GM12878 (cell line): ENCODE data around the gene TMPRSS3. TPM values are rescaled to one million over a fixed set of nuclear protein-coding genes. Genes with fewer than 3 reads are reported as not detected.

Experiments
- CHD1 ChIP-seq: IDR thresholded peaks from 2 replicates; pipeline ENCODE4 v1.6.1; 2012; ENCODE audit warnings: low read depth, low read length, improper control_type of control experiment
- DPF2 ChIP-seq: fragments of 450-650 bp; IDR thresholded peaks from 2 replicates; pipeline ENCODE4 v1.6.1; 2017; ENCODE audit warnings: mild to moderate bottlenecking
- HDAC2 ChIP-seq: fragments of 200-600 bp; sonication (generic); IDR thresholded peaks from 2 replicates; pipeline ENCODE4 v1.6.1; 2017
- JUNB ChIP-seq: IDR thresholded peaks from 2 replicates; pipeline ENCODE4 v1.6.1; 2016; ENCODE audit warnings: antibody characterized with exemption, mild to moderate bottlenecking
- NBN ChIP-seq: fragments of 450-650 bp; IDR thresholded peaks from 2 replicates; pipeline ENCODE4 v1.6.1; 2016
- NFIC ChIP-seq: IDR thresholded peaks from 2 replicates; pipeline ENCODE4 v1.6.1; 2012; ENCODE audit warnings: low read depth, mild to moderate bottlenecking, inconsistent platforms, low read length, moderate library complexity
- SIN3A ChIP-seq: IDR thresholded peaks from 2 replicates; pipeline ENCODE4 v1.6.1; 2012; ENCODE audit warnings: low read depth, low read length, improper control_type of control experiment
- TARDBP ChIP-seq: IDR thresholded peaks from 2 replicates; pipeline ENCODE4 v1.6.1; 2016; ENCODE audit warnings: borderline replicate concordance
- polyA plus RNA-seq, 11 experiments: library from polyadenylated mRNA; depleted of rRNA in 4 of 11; unstranded in 6 of 11; stranded (reverse) in 5 of 11; fragments of >200 nt; fragmentation: Nextera tagmentation in 4 of 11; fragmentation: Illumina TruSeq in 1 of 11; extraction: Ambion mirVana in 4 of 11; extraction: Trizol in 1 of 11; gene quantifications; 1 replicate in 1 of 11; 2 replicates in 10 of 11; pipeline versions ENCODE4 v1.2.1 to v1.2.3, GENCODE V29; 2011 to 2016; ENCODE audit warnings: inconsistent platforms in 2 of 11, missing spikeins in 2 of 11, low read depth in 1 of 11
- total RNA-seq, 4 experiments: library from RNA; depleted of rRNA in 3 of 4; stranded (reverse); fragments of >200 nt in 3 of 4; fragmentation: Illumina TruSeq in 1 of 4; extraction: Trizol in 1 of 4; gene quantifications; 2 replicates each; pipeline versions ENCODE4 v1.2.1 to v1.2.3, GENCODE V29; 2013 to 2021
- TF ChIP-seq, protein P1 (sequence below): fragments of 450-650 bp; IDR thresholded peaks from 2 replicates; pipeline ENCODE4 v1.6.1; 2018; ENCODE audit warnings: mild to moderate bottlenecking, low read depth, moderate library complexity; ENCODE audit not compliant: partially characterized antibody
- TF ChIP-seq, protein P2 (sequence below), 3 experiments: IDR thresholded peaks in 2 of 3; conservative IDR thresholded peaks in 1 of 3; 2 replicates each; pipeline ENCODE4 v1.5.1; 2011; ENCODE audit warnings: low read depth in 3 of 3, low read length in 3 of 3, mild to moderate bottlenecking in 3 of 3, control low read depth in 2 of 3, moderate library complexity in 2 of 3, inconsistent platforms in 1 of 3, mixed read lengths in 1 of 3; ENCODE audit not compliant: control insufficient read depth in 2 of 3, insufficient read depth in 1 of 3; ENCODE audit errors: extremely low read depth in 1 of 3
- TF ChIP-seq, protein P3 (sequence below): IDR thresholded peaks from 2 replicates; pipeline ENCODE4 v1.6.1; 2011; ENCODE audit warnings: low read depth, low read length, improper control_type of control experiment, borderline replicate concordance

TMPRSS3 gene
- total and polyA plus RNA-seq, 10 of the 15 experiments (the other 5 are each of a cell fraction or from before 2014, with no cell fraction given), result 0.51 to 1.5 (median 0.82) TPM; not detected in 1

DNA sequence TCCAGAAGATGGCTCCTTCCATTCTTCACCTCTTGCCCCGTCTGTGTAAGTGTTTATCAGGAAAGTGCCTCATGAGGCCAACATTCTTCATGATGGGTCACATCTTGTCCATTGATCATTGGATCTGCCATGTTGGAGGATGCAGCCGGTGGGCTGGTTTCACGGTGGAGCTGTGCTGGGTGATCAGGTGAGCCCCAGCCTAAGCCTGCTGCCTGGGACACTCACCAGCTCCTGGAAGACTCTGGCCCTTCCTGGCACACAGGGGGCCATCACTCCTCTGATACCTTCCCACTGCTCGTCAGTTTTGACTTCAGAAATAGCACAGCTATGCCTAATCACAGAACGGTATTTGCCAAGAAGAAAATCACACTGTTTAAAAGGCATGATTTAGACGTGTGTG is 46.1 kb upstream of the TMPRSS3 start (continued):
- TF ChIP-seq SIN3A (no peak), TARDBP (no peak), NFIC (no peak), HDAC2 (no peak), DPF2 (no peak), JUNB (no peak), NBN (no peak), CHD1 (no peak)
- TF ChIP-seq, protein P1, sequence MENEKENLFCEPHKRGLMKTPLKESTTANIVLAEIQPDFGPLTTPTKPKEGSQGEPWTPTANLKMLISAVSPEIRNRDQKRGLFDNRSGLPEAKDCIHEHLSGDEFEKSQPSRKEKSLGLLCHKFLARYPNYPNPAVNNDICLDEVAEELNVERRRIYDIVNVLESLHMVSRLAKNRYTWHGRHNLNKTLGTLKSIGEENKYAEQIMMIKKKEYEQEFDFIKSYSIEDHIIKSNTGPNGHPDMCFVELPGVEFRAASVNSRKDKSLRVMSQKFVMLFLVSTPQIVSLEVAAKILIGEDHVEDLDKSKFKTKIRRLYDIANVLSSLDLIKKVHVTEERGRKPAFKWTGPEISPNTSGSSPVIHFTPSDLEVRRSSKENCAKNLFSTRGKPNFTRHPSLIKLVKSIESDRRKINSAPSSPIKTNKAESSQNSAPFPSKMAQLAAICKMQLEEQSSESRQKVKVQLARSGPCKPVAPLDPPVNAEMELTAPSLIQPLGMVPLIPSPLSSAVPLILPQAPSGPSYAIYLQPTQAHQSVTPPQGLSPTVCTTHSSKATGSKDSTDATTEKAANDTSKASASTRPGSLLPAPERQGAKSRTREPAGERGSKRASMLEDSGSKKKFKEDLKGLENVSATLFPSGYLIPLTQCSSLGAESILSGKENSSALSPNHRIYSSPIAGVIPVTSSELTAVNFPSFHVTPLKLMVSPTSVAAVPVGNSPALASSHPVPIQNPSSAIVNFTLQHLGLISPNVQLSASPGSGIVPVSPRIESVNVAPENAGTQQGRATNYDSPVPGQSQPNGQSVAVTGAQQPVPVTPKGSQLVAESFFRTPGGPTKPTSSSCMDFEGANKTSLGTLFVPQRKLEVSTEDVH, result no peak
- TF ChIP-seq, protein P2, sequence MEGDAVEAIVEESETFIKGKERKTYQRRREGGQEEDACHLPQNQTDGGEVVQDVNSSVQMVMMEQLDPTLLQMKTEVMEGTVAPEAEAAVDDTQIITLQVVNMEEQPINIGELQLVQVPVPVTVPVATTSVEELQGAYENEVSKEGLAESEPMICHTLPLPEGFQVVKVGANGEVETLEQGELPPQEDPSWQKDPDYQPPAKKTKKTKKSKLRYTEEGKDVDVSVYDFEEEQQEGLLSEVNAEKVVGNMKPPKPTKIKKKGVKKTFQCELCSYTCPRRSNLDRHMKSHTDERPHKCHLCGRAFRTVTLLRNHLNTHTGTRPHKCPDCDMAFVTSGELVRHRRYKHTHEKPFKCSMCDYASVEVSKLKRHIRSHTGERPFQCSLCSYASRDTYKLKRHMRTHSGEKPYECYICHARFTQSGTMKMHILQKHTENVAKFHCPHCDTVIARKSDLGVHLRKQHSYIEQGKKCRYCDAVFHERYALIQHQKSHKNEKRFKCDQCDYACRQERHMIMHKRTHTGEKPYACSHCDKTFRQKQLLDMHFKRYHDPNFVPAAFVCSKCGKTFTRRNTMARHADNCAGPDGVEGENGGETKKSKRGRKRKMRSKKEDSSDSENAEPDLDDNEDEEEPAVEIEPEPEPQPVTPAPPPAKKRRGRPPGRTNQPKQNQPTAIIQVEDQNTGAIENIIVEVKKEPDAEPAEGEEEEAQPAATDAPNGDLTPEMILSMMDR (IDR thresholded peaks at IDR 0.05 in 2 of 3, conservative IDR thresholded peaks at IDR 0.05 in 1 of 3; ENCODE audit: control insufficient read depth in 2 of 3, extremely low read depth in 1 of 3, insufficient read depth in 1 of 3, low read depth in 3 of 3, low read length in 3 of 3), result no peak
- TF ChIP-seq, protein P3, sequence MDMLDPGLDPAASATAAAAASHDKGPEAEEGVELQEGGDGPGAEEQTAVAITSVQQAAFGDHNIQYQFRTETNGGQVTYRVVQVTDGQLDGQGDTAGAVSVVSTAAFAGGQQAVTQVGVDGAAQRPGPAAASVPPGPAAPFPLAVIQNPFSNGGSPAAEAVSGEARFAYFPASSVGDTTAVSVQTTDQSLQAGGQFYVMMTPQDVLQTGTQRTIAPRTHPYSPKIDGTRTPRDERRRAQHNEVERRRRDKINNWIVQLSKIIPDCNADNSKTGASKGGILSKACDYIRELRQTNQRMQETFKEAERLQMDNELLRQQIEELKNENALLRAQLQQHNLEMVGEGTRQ, result no peak
